ENCODE results near the gene GCGR.

The GCGR gene

DNA sequence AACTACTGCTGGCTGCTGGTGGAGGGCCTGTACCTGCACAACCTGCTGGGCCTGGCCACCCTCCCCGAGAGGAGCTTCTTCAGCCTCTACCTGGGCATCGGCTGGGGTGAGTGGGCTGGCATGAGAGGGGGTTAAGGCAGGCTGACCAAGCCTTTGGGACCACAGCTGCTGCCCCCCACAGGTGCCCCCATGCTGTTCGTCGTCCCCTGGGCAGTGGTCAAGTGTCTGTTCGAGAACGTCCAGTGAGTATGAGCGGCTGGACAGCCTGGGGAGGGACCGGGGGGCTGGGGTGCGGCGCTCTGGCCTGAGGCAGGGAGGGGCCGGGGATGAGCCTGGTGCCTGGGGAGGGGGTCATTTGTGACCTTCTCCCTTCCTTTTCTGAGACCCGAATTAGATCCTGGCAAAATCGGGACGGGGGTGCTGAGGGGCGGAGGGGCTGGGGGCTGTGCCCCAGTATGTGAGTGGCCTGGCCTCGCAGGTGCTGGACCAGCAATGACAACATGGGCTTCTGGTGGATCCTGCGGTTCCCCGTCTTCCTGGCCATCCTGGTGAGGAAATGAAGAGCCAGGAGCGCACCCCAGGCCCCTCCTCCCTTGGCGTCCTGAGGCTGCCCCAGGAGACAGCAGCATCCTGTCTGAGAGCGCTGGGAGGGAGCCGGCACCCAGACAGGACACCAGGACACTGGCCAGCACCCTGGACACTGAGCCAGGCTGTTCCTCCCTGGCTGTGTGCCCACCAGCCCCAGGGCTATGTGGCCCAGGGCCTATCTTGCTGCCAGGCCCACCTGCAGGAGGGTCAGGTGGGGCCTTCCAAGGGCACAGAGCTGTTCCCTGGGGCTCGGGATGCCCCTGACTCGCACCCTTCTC lies 8.0 kb downstream of the GCGR start:
- DNase-seq (ENCODE audit: low read depth): no peak

DNA sequence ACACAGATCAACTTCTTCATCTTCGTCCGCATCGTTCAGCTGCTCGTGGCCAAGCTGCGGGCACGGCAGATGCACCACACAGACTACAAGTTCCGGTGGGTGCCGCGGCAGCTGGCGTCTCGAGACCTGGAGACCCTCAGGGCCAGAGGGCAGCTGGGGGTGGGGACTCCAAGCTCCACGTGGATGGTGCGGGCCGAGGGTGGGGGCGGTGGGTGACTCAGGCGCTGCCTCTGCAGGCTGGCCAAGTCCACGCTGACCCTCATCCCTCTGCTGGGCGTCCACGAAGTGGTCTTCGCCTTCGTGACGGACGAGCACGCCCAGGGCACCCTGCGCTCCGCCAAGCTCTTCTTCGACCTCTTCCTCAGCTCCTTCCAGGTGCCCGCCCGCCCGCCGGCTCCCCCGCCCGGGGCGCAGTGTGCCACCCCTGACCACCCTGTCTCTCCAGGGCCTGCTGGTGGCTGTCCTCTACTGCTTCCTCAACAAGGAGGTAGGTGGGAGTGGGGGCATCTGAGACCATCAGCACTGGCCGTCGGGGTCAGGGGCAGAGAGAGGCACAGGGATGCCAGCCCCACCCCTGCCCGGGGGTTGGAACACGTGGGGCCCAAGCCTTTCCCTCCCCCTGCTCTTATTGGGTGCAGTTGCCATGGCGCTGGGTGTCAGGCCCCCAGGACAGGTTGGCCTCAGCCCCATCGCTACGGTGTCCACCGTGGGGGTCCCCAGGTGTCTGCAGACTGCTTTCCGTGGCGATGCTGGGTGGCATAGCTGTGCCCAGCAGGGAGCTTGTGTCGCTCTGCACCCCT lies 8.8 kb downstream of the GCGR start:
- no peak for DNase-seq (ENCODE audit: low read depth)

DNA sequence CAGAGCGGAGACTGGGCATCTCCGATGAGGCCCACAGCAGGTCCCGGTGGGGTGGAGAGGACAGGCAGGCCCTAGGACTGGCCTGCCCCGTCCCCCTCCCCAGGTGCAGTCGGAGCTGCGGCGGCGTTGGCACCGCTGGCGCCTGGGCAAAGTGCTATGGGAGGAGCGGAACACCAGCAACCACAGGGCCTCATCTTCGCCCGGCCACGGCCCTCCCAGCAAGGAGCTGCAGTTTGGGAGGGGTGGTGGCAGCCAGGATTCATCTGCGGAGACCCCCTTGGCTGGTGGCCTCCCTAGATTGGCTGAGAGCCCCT lies 9.4 kb downstream of the GCGR start:
- no peak for DNase-seq (ENCODE audit: low read depth)

DNA sequence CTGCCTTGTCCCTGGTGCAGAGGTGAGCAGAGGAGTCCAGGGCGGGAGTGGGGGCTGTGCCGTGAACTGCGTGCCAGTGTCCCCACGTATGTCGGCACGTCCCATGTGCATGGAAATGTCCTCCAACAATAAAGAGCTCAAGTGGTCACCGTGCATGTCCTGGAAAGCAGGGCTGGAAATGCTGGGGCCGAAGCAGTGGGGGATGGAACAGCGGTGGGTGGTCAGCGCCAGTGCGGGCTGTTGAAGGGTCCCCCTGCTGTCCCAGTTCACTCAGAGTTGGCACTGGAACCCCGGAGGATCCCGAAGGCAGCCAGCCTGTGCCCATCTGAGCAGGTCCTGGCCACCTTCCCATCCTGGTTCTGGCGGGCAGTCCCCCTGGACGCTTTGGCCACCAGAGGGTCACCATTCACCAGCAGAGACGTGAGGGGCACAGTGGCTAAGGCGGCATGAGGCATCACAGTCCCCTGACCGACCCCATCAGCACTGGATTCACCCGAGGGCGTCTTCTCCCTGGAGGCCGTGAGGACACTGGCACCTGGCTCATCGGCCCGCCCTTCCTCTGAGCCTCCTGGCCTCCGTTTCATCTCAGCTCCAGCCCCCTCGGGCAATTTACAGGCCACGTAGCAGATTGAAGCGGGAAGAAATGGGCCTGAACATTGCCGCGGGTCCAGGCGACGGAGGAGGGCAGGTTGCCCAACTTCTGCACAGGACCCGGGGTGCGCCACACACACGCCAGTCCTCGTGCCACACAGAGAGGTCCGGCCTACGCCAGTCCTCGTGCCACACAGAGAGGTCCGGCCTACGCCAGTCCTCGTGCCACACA lies 10.1 kb downstream of the GCGR start:
- DNase-seq (ENCODE audit: low read depth): no peak

DNA sequence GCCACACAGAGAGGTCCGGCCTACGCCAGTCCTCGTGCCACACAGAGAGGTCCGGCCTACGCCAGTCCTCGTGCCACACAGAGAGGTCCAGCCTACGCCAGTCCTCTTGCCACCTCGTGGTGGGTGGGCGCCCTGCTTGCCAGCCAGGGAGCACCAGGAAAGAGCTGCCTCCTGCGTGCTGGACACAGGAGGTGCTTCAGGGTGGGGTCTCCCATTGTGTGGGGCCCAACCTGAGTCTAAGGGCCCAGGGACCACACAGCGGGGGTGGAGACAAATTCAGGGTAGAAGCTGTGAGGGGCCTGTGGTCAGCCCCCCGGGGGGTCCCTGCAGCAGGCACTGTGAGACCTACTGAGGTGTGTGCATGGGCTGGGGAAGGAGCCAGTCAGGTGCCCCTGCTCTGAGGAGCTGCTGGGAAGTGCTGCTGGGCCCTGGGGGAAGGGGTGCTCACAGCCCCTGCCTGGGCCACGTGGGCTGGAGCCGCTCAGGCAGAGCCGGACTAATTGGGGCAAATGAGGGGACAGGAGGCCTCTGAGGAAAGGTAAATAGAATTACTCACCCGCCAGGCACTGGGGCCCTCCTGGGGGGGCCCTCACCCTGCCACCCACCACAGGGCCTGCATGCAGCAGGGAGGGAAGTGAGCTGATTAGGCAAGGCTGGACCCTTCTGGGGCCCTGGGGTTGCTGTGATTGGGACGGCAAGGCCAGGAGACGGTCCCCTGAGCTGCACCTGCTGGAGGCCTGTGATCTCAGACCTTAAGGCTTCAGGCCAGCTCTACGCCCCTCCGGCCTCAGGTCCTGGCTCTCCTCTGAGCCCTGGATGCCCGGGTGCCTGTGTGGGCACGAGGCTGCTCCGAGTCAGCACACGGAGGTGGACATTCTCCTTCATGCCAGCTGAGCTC lies 11.0 kb downstream of the GCGR start:
- no peak for DNase-seq (ENCODE audit: low read depth)

DNA sequence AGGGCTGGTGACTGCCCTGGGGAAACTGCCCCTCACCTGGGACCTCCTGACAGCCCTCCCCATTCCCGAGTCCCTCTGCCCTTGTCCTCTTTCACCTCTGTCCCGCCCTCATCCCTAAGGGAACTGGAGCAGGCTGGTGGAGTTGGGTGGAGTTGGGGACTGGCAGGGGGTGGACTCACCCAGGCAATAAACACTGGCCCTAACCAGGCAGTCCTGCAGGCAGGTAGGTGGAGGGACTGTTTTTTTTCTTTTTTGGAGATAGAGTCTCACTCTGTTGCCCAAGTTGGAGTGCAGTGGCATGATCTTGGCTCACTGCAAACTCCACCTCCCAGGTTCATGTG lies 11.7 kb downstream of the GCGR start:
- no peak for DNase-seq (ENCODE audit: low read depth)

DNA sequence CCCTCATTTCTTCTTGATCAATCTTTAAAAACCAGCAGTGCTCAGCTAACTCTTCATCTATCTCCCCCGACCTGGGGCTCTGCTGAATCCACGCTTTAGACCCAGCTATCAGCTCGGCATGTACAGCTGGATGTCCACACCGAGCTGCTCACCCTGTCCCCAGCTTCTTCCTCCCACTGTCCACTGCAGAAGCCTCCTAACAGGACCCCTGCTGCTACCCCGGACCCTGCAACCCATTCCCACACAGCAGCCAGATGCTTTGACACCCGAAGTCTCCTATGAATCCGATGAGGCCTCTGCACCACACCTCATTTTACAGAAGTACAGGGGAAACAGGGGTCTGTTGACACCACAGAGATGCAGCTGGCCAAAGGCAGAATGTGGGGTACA lies 13.8 kb downstream of the GCGR start:
- DNase-seq (ENCODE audit: low read depth): no peak

DNA sequence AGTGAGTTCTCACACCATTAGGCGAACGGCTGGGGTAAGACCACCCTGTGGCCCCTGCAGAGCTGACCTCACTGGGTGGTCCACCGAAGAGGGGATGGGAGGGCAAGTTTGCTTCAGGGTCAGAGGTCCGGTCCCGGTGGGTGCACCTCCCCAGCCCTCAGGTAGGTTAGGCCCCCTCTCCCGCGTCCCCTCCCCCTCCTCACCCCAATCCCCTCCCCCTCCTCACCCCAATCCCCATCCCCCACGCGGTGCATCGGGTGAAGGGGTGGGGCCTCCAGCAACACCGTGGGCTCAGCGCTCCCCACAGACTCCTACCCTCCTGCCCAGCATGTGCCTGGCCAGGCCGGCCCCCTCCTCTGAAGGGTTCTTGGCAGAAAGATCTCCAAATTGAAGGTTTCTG lies 15.8 kb downstream of the GCGR start:
- DNase-seq (ENCODE audit: low read depth): no peak

DNA sequence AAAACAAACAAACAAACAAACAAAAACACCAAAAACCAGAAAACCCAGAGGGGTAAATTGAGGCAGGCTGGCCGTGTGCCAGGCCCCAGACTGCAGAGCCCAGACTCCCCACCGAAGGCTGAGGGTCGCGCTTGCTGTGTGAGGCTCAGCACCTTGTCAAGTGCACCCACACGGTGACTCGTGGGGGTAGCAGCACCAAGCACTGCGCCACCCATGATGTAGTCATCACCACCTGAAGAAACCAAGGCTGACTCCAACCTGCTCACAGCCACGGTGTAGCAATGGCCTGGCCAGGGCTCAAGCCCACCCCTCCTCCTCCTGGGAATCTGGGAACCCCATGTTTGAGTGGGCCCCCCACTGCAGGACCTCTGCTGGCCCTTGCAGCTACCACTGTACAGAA lies 17.2 kb downstream of the GCGR start:
- DNase-seq (ENCODE audit: low read depth): no peak

DNA sequence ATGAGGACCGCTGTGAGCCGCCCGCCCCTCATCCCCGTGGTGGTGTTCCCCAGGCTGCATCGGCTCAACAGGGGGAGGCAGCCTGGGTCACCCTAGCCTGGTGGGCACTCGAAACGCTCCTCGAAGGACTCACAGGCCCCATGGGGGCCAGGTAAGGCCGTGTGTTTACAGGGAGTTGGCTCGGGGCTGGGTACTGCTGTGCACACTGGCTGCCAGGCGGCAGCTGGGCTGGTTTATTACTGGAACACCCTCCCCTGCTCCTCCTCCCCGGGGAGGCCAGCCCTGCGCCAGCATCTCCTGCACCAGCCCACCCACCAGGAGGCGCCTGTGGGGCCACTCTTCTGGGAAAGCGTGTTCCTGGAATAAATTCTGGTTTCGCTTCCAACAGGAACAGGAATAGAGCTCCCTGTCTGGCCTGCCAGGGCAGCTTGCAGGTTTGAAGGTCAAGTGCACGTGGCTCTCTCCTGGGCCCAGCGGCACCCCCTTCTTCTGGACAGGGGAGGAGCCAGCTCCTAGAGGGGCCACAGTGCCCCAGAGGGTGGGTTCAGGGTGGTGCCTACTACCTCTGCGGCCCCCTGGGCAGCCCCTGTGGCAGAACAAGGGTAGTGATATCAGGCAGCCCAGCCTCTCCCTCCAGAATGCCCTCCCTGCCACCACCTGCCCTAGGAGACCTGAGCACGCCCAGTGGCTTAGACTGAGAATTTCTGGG lies 17.8 kb downstream of the GCGR start:
- no peak for DNase-seq (ENCODE audit: low read depth)

DNA sequence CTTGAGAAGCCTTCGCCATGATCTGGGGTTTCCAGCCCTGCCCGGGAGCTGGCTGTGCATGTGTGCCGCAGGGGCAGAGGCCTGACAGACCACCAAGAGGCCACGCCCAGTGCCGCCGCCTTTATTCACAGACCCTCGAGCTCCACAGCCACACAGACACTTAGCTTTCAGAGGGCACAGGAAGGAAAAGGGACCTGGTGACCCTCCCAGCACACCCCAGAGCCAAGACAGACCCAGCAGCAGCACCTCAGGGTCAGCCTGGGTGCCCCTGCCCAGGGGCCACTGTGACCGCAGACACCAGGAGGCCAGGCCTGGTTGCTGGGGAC lies 18.3 kb downstream of the GCGR start:
- DNase-seq (ENCODE audit: low read depth): no peak

DNA sequence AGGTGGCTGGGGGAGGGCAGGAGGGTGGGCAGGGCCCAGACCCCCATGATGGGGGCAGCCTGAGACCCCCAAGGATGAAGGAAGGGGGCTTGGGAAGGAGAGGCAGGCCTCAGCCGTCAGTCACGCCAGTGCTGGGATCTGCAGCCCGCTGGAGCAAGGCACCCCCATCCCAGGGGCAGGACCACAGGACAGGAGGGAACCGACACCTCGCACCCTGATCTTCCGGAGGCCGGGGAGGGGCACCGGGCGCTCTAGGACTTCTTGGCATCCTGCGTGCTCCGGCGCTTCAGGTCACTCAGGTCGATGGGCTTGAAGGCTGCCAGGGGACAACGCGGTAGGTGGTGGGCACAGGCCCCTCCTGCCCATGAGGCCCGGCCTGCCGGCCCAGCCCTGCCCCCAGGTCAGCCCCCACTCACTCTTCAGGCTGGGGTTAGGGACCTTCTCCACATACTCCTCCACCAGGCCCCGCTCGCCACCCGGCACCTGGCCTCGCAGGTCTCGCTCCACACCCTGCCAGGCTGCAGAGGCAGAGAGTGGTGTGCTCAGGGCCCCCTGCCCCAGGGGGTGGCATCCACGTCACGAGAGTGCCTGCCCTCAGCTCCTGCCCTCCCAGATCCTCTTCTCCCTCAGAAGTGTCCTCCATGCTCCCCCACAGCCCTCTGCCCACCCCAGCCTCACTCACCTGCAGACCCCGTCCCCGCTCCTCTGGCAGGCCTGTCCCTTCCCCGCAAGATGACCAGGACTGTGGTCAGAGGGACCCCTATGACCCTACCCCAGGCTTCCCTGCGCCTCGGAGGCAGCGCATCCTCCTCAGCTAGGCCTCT lies 19.3 kb downstream of the GCGR start:
- DNase-seq (ENCODE audit: low read depth): no peak

DNA sequence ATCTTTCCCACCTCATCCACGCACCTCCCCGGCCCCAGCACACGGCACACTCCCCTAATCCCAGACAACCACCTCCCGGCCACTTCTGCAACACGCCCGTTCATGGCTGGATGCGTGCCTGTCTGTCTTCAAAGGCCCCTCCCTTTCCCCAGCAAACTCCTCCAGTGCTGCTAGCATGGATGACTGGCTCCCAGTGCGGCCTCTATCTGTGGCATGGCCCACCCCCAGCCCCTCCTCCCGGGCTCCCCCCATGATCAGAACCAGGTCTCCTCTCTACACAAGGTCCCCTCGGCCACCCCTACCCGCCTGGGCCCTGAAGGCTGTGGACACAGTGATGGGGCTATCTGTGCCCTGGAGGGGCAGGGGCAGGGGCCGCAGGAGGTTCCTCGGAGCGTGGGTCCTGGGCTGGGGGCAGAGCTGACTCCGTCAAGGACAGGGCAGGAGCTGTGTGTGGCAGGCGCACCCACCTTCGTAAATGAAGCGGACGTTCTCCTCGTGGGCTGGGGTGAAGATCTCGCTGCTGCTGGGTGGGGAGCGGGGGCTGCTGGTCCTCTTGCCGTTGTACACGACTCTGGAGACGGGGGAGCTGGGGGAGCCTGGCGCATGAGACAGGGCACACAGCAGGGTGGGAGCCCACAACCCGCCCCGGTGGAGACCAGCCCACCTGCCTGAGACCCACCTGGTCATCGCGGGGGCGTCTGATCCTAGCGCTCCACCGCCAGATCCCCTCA lies 20.0 kb downstream of the GCGR start:
- no peak for DNase-seq (ENCODE audit: low read depth)

DNA sequence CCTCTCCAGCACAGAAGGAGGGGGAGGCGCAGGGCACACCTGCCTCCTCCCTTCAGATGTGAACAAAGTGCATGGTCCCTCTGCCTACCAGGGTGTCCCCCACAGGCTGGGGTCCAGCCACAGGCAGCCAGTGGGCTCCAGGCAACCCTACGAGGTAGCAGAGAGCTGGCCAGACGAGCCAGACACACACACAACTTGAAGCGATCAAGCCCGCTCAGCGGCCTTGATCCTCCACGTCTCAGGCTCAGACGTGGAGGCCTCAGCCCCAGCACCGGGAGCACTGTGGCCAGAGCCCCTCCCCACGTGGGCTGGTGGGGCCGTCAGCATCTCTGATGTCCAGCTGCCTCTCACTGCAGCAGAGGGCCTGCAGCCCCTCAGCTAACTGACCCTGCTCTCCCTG lies 20.6 kb downstream of the GCGR start:
- no peak for DNase-seq (ENCODE audit: low read depth)

DNA sequence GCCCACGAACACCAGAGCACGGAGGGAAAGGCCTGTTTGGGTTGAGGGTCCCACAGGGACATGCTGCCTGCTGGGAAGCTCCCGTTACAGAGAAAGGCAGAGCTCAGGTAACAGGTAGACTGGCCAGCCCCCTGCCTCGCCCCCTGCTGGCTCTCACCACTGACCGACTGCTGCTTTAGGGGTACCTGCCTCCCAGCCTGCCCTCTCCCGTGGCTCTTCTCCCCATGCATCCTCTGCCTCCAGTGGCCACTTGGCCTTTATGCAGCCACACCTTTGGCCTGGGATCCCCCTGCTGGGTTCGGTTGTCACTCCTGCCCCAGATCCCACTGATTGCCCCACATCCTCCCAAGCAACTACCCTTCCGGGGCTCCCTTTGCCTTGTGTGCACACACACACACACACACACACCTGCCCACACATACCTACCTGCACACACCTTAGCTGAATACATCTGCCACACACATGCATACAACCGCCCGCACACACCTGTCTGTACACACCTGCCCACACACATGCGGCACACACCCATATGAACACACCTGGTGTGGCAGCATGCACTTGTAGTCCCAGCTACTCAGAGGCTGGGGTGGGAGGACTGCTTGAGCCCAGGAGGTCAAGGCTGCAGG lies 22.0 kb downstream of the GCGR start:
- no peak for DNase-seq (ENCODE audit: low read depth)

DNA sequence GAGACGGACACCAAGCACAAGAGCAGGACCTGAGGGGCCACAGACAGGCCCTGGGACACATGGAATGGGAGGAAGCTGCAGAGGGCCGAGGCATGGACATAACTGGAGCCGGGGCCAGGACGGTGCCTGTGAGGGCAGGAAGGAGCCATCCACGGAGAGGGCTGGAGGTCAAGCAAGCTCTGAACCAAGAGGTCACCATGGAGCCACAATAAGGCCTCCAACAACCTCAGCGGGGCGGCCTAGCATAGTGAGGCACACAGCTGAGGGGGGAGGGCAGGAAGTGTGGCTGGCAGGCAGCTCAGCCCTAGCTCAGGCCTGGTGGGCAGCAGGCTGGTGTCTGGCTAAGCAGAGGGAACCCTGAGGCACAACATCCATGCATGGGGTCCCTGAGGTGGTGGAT lies 24.7 kb downstream of the GCGR start:
- DNase-seq (ENCODE audit: low read depth): no peak

DNA sequence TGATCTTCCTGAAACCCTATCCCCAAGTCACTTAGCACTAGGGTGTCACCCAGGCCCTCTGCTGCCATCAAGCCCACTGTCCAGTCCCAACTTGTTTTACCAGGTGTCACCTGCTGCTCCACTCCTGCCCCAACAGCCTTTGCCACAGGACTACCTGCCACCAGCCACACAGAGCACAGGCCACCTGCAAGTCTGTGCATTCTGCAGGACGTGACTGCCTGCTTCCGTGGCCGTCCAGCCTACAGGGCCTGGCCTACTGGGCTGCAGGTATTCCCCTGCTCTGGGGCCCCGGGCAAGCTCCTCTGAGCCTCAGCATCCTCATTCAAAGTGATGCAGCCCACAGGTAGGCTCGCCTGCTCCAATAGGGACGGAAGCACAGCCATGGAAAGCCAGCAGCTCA lies 25.9 kb downstream of the GCGR start:
- no peak for DNase-seq (ENCODE audit: low read depth)

DNA sequence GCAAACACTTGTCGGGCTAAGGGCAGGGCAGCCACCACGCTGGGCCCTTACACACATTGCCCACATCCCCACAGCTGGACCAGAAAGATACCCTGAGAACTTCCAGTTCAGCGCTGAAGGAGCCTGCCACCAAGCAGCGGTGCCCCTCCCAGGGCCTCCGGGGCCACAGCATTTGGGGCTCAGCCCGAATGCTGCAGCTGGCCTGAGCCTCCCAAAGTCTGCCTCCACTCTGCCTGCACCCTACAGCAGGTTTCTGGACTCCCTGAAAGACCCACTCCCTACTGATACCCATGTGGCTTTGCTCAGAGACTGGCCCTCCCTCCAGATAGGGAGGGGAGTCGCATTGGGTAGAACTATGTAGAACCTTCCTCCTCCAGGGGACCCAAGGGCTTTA lies 27.6 kb downstream of the GCGR start:
- DNase-seq (ENCODE audit: low read depth): no peak

DNA sequence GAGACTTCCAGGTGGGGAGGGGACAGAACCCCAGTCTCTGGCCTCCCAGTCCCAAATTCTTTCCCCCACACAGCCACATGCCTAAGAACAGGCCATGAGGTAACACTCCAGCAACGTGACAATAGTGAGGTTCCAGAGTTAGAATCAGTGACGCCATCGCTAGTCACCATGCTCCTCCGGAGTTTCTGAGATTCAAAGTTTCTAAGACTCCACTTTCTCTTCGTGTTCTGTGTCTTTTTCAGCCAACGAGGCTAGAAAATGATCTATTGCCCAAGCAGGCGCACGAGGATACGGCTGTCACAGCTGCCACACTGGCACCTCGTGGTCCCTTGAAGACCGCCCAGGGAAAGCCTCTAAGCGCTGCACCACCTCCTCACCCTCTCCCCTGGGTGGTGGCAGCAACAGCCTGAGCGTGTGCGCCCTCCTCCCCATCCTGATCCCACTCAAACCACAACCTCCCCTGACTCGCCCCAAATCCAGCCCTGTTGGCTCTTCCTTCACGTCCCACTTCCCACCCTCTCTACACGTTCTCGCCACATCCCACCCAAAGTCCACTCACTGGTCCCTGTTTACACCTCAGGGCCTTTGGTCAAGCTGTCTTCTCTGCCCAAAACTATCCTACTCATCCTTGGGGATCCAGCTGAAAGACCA lies 28.1 kb downstream of the GCGR start:
- DNase-seq (ENCODE audit: low read depth): no peak

Measured in stimulated activated CD8-positive, alpha-beta memory T cell treated with anti-CD3 and anti-CD28 coated beads, Interleukin-12 subunit alpha, Interleukin-12 subunit beta, amount 100 ng/mL, for 1 hour (primary cell).